Stimulated activated CD8-positive, alpha-beta memory T cell treated with anti-CD3 and anti-CD28 coated beads, Interleukin-7, amount 100 ng/mL, for 48 hours (primary cell): ENCODE measurements around the gene EHMT1.

Experiments used
- DNase-seq, 2 donors: peaks; one replicate each; pipeline ENCODE4 v3.0.0-alpha.2; 2020; ENCODE audit warnings: low read depth in 1 of 2; ENCODE audit errors: extremely low read depth in 1 of 2

The EHMT1 gene

DNA sequence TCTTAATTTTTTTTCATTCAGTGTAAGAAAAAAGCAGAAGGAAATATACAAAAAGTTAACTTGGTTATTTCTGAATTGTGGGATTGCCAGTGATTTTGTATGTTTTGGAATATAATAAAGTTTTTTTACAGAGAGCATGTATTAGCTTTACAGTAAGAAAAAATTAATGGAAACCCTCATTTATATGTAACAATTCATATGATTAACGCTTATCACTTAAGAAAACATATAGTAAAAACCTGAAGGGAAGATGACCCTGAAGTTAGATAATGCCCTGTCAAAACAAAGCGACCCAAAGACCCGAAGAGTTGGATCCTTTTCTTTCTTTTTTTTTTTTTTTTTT lies 52.4 kb downstream of the EHMT1 start:
- no peak for DNase-seq

DNA sequence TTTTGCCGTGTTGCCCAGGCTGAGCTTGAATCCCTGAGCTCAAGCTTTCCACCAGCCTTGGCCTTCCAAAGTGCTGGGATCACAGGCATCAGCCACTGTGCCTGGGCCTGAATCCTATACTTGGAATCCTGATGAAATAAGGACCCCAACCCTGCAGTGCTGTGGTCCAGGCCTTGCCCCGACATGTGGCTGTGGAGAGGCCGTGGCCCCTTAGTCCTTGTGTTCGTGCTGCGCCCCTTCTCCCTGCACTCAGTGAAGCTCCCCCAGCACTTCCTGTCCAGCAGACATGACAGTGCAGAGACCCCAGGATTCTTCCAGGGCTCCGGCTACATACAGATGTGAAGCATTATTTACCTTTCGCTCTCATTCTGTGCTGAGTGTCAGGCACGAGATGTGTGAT lies 52.9 kb downstream of the EHMT1 start:
- no peak for DNase-seq

DNA sequence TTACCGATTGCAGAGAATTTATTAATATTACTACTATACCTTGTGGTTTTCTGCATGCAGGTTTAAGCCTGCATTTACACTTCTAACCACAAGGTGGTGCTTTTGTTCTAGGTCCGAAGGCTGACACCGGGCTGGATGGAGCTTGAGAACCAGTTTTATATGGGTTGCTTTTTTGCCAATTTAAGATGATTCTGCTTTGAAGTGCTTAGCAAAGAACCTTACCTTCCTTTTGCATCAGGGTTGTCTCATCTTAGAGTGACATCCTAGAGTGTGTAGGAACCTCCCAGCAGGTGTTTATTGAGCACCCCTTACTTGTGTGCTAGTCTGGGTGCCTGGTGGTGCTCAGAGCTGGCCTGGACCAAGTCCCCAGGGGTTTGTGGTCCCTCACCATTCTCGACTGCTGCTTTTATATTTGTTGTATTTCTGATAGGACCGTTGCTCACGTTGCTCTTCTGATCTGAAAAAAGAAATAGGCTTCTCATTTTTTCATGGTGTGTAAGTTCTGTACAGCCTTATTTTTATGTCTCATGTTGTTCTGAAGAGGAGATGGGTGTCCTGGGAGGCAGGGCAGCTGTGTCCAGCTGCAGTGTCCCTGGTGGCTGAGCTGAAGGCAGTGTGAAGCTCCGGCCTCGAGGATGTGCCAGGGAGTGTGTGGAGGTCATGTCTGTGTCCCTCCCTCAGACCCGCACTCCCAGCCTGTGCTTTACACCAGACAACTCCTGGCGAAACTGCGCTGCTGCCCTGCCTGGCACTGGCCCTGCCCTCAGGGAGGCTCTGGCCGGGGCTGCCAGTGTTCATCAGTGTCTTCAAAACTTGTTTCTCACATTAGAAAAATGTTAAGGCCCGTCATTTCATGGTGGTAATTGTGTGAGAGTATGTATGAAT lies 54.3 kb downstream of the EHMT1 start:
- DNase-seq, result peak in 1 of 2 donors; percentile 13

DNA sequence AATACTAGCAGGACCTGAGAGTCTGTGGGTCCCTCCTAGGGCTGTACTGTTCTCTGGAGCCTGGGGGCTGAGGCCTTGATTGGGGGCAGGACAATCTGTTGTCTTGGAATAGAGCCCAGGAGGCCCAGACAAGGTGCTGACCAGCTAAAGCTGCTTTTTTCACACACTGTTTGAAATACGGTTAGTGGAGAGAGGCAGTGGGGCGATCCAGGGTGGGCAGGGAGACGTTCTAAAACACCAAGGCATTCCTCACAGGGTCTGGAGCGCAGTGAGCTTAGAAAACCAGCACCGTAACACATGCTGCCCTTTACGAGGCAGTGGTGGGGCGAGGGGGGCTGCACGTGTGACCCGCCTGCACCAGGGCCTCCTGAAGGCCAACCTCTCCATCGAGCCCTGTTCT lies 55.1 kb downstream of the EHMT1 start:
- DNase-seq, result no peak

DNA sequence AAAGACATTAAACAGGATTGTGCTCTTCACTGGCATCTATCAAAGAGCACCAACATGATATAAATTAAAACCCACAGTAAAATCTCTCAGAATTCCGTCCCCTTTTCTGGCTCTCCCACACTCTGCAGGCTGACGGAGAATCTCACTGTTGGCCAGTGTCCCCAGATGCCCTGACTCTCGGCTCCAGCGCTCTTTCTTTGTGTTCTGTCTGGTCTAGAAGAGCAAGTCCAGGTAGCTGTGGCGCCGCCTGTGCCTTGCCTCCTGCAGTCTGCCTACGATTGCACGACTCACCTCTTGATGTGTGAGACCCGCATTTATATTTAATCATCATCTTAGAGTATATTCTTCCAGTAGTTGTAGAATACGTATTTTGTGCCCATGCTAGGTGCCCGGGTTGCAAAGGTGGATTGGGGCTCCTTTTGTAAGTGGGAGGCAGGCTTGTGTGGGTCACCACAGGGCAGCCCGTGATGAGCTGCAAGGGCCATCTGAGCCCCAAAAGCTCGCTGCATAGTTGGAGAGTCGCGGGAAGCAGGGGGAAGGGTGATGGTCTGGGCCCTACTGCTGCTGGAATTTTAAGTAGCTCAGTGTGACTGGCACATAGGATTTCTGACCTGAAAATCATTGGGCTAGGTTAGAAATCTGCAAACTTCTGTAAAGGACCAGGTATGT lies 55.6 kb downstream of the EHMT1 start:
- no peak for DNase-seq

DNA sequence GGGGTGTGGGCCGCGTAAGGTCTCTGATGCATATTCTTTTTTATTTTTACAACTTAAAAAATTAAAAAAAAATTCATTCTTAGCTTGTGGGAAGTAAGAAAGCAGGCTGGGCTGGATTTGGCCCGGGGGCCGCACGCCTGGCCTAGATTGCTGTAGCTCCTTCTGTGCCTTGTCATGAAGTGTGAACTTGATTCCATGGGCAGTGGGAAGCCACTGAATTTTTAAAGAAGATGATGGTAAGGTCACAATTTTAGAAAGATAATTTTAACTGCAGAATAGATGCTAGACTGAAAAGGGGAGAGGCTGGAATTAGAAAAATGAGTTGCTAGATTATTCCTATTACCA lies 56.1 kb downstream of the EHMT1 start:
- no peak for DNase-seq

DNA sequence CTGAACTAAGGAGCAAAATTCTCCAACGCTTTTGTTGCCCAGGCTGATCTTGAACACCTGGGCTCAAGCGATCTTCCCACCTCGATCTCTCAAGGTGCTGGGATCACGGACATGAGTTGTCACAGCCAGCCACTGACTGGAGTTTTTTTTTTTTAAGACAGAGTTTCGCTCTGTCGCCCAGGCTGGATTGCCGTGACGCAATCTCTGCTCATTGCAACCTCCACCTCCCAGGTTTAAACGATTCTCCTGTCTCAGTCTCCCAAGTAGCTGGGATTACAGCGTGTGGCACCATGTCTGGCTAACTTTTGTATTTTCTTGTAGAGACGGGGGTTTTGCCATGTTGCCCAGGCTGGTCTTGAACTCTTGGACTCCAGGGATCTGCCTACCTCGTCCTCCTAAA lies 58.2 kb downstream of the EHMT1 start:
- DNase-seq, result no peak

DNA sequence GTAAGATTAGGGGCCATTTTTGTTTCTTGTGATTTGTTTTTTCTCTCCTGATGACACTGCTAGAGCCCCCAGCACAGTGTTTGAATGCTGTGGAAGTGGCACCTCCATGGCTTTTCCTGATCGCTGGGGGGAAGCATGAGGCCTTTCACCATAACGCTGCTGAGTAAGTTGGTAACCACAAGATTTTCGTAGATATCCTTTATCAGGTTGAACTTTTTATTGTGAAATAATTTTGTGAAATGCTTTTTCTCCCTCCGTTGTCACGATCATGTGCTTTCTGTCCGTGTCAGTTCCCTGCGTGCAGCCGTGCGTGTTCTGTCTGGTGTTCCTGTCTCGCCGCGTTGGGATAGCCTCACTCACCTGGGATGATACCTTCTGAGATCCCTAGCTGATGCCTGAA lies 59.4 kb downstream of the EHMT1 start:
- no peak for DNase-seq

DNA sequence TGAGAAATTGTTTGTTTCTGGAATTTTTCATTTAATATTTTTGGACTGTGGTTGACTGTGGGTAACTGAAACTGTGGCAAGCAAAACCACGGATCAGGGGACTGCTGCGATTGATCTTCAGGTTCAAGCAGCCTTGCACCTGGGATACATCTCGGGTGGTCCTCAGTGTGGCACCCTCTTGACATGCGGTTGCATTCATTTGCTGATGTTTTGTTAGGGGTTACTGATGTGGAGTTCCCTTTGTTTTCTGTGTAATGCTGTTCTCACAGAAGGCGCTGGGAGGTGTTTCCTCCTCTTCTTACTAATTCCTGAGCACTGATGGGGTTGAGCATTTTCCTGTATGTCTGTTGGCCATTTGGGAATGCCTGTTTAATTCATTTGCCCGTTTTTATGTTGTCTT lies 60.4 kb downstream of the EHMT1 start:
- no peak for DNase-seq

DNA sequence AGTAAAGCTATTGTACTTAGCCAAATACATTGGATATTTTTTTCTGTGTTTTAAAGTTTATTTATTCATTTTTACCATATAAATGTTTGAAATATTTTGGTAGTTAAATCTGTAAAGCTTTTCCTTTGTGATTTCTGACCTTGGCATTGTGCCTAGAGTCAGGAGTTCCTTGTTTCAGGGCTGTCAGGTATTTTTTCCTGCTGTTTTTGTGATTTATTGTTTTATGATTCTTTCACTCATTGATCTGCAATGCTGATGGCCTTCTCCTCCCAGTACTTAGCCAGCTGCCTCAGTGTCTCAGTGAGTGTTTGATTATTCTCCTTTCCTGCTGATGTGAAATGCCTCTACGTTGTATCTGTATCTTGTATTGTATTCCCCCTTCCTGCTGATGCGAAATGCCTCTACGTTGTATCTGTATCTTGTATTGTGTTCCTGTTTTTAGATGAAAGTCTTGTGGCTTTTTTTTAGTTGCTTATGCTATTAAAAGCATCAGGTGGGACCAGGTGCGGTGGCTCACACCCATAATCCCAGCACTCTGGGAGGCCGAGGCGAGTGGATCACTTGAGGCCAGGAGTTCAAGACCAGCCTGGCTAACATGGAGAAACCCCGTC lies 61.0 kb downstream of the EHMT1 start:
- DNase-seq, result no peak

DNA sequence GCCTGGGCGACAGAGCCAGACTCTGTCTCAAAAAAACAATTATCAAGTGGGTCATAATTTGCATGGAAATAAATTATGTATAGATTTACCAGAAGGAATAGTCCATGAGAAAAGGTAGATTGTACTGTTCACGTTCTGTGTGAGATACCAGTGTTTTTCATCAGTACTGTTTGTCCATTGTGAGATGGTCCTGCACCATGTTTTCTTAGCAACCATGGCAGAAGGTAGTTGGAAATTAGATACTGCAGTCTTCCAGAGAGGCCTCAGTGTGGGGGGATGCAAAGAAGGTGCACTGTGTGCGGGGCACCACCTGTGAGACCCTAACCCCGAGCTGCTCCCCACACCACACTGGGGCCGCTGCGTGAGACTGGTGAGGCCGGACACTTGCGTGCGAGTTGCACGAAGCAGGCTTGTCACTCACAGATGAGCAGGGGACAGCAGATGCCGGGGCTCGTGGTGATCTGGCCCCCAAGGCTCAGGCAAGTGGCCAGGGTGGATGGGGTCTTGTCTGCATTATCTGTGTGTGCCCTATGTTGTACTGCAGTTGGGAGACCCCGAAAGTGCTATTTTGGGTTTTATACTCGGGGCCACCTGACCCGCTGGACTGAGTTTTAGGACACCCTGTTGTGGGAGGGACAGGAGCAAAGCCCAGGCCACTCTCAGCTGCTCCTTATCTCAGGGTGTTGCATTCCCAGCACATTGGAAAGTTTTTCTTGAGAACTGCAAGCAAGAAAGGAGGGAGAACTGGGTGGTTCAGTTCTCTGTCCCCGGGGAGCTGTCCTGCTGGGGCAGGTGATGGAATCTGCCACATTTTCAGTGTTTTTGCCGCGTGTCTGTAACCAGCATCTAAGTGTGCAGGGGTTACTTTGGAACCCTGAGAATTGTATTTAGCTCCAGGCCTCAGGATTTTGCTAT lies 61.9 kb downstream of the EHMT1 start:
- no peak for DNase-seq

DNA sequence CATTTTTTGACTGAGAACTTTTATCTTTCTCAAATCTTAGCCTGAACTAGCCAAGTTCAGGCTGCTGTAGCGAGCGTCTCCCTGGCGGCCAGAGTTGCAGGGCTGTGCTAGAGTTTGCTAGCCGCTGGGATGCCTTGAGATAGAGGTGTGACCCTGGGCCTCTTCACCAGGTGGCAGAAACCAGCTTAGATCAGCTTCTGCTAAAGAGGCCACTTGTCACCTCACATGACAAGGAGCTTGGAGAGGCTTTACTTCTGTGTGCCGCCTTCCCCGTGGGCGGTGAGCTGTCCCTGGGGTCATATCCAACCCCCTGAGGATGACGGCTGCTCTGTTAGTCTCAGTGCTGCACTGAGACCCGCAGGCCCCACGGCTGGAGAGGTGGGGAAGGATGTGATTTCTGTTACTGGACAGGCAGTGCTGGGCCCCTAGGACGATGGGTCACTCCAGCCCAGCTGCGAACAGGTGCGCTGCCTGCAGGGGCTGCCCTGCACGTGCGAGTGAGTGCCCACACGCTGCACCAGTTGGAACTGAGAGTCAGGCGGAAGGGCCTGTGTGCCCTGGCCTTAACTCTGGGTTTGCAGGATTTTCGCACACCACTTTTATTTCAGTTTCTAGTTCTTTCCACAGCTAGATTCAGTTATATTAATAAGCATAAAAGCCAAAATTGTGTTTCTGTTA lies 63.8 kb downstream of the EHMT1 start:
- DNase-seq, result no peak

DNA sequence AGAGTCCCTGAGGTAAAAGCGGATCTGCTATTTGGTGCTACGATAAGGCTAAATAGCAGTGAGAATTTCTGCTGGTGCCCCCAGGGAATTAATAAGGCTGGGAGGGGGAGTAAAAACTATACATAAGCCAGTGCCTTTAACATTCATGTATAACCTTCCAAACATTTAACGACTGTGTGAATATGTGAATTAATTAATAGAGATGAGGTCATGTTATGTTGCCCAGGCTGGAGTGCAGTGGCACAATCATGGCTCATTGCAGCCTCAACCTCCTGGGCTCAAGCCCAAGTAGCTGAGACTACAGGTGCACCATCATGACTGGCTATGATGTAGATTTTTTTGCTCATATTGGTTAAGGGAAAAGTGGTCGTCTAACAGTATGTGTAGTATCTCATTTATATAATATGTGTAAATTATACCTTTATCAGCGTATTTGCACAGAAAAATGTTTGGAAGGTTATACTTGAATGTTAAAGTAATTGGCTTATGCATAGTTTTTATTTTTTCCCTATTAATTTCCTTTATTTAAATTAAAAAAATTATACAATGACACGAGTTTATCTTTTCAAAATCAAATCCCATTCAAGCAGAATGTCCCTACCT lies 64.6 kb downstream of the EHMT1 start:
- DNase-seq, result no peak

DNA sequence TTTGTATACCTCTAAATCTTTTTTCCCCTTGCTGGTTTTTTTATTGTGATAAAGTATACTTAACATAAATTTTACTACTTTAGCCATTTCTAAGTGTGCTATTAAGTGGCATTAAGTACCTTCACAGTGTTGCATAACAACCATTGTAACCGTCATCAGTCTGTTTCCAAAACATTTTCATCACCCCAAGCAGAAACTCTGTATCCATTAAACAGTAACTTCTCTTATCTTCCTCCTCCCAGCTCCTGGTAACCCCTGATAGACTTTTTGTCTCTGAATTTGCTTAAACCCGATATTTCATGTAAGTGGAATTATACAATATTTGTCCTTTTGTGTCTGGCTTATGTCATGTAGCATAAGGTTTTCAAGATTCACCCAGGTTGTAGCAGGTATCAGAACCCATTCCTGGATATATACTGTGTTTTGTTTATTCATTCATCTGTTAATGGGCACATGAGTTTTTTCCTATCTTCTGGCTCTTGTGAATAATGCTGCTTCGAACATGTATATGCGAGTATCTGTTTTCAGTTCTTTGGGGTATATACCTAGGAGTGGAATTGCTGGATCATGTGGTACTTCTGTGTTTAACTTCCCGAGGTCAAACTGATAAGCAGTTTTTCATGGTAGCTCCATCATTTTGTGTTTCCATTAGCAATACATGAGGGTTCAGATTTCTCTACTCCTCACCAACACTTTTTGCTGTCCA lies 66.4 kb downstream of the EHMT1 start:
- no peak for DNase-seq

DNA sequence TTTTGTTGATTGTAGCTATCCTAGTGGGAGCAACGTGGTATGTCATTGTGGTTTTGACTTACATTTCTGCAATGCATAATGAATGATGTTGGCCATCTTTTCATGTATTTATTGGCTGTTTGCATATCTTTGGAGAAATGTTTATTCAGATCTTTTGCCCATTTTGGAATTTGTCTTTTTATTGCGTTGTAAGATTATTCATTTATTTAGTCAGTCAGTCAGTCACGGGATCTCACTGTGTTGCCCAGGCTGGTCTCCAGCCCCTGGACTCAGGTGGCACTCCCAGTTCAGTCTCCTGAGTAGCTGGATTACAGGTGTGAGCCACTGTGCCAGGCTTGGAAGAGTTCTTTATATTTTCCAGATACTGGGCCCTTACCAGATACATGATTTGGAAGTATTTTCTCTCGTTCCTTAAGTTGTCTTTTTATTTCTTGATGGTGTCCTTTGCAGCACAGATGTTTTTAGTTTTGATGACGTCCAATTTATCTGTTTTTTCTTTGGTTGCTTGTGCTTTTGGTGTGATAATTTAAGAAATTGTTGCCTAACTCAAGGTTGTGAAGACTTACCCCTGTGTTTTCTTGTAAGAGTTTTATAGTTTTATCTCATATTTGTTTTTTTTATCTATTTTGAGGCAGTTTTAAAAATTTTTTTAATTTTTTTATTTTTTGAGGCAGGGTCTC lies 67.1 kb downstream of the EHMT1 start:
- DNase-seq, result no peak

DNA sequence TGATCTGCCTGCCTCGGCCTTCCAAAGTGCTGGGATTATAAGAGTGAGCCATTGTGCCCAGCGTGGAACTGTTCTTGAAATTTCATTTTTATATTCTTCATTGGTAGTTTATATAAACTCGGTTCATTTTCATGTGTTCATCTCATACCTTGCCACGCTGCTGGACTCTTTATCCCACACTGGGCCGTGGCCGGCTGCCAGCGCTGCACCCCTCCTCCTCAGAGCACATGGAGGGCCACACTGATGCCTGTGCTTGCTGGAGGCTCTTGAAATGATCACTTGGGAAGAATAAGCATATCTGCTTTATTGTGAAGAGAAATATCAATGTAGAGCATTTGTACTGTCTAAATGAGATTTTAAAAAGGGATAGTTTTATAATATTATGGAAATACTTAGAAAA lies 69.5 kb downstream of the EHMT1 start:
- no peak for DNase-seq

DNA sequence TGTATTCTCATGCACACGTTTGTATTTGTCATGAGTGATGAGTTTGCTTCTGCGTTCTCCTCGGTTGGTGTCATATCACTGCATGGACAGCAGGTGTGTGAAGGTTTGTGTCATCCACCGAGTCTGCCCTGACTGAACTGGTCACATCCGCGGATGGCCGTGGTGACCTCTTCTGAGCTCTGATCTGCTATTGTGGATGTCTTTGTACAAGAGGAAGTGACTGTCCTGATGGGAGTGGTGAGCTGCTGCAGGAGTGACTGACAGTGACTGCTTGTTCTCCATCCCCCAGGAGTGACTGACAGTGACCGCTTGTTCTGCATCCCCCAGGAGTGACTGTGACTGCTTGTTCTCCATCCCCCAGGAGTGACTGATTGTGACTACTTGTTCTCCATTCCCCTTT lies 69.9 kb downstream of the EHMT1 start:
- no peak for DNase-seq

DNA sequence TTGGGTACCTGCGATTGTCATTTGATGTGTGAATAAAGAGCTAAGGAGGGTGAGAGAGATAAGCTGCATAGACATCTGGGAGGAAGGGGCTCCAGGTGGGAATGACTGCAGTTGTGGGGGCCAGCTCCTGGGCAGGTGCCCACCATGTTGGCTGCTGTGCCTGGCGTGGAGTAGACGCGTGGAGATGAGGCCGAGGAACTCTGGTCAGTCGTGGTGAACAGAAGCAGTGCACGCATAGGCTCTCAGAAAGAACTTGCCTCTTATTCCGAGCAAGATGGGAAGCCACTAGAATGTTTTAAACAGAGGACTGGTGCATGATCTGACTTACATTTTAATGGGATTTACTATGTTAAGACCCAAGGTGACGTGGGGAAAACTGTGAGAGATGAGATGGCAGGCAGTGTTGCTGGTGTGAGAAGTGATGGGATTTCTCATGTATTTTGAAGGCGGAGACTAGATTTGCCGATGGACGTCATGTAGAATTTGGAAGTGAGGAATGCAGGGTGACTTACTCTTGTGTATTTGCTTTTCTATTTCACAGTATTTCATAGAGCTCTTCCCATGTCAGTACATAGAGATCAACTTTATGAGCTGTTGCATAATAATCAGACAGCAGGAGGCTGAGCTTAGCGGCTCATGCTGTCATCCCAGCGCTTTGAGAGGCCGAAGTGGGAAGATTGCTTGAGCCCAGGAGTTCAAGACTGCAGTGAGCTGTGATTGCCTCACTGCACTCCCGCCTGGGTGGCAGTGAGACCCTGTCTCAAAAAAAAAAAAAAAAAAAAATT lies 71.1 kb downstream of the EHMT1 start:
- DNase-seq, result no peak
